Loucy (cell line): Measurements from ENCODE around the gene APOM.

Experiments used
- H2AFZ ChIP-seq: fragments of 200-600 bp; sonication (generic); 2 replicates; pipeline ENCODE4 v1.6.0; 2016; ENCODE audit warnings: antibody characterized with exemption, mild to moderate bottlenecking, low read length, moderate library complexity
- H3F3A ChIP-seq: fragments of 200-600 bp; 2 replicates; pipeline ENCODE4 v1.6.0; 2016; ENCODE audit warnings: antibody characterized with exemption, low read depth, mild to moderate bottlenecking
- H3K27me3 ChIP-seq: fragments of 200-600 bp; sonication (generic); 2 replicates; pipeline ENCODE4 v1.6.1; 2014; ENCODE audit warnings: low read length, mild to moderate bottlenecking; ENCODE audit not compliant: insufficient read depth, poor library complexity, severe bottlenecking
- H3K36me3 ChIP-seq: fragments of 200-600 bp; sonication (generic); 2 replicates; pipeline ENCODE4 v1.6.1; 2016; ENCODE audit warnings: low read length; ENCODE audit not compliant: insufficient read depth
- H3K4me1 ChIP-seq: fragments of 200-600 bp; sonication (generic); 2 replicates; pipeline ENCODE4 v1.5.1; 2014; ENCODE audit warnings: low read length, mild to moderate bottlenecking; ENCODE audit not compliant: insufficient read depth, poor library complexity, severe bottlenecking
- H3K4me2 ChIP-seq: fragments of 200-600 bp; sonication (generic); 2 replicates; pipeline ENCODE4 v1.6.0; 2014; ENCODE audit warnings: antibody characterized with exemption, low read length, low read depth, mild to moderate bottlenecking; ENCODE audit not compliant: poor library complexity, severe bottlenecking
- H3K4me3 ChIP-seq: fragments of 200-600 bp; sonication (generic); 2 replicates; pipeline ENCODE4 v1.5.1; 2014; ENCODE audit warnings: low read length, mild to moderate bottlenecking, mixed read lengths; ENCODE audit not compliant: poor library complexity, severe bottlenecking
- H3K79me2 ChIP-seq: fragments of 200-600 bp; sonication (generic); 2 replicates; pipeline ENCODE4 v1.6.1; 2014; ENCODE audit warnings: low read length; ENCODE audit not compliant: insufficient read depth
- H3K9ac ChIP-seq: fragments of 200-600 bp; sonication (generic); 2 replicates; pipeline ENCODE4 v1.6.0; 2014; ENCODE audit warnings: mild to moderate bottlenecking, low read depth, low read length, moderate library complexity; ENCODE audit not compliant: poor library complexity, severe bottlenecking
- H3K9me2 ChIP-seq: fragments of 200-600 bp; sonication (generic); replicated peaks from 2 replicates; pipeline ENCODE4 v1.6.1; 2016; ENCODE audit warnings: low read depth, low read length, mixed read lengths
- H3K9me3 ChIP-seq: fragments of 200-600 bp; sonication (generic); 2 replicates; pipeline ENCODE4 v1.6.1; 2014; ENCODE audit warnings: mild to moderate bottlenecking, antibody characterized with exemption, low read length, low read depth; ENCODE audit not compliant: insufficient read depth
- H4K20me1 ChIP-seq: fragments of 200-600 bp; sonication (generic); 2 replicates; pipeline ENCODE4 v1.6.0; 2014; ENCODE audit warnings: antibody characterized with exemption, low read length, mild to moderate bottlenecking; ENCODE audit not compliant: insufficient read depth, poor library complexity, severe bottlenecking
- CTCF ChIP-seq: fragments of 200-600 bp; sonication (generic); conservative IDR thresholded peaks from 2 replicates; pipeline ENCODE4 v1.5.1; 2014; ENCODE audit warnings: mild to moderate bottlenecking, antibody characterized with exemption, low read length
- EZH2phosphoT487 ChIP-seq: fragments of 200-600 bp; IDR thresholded peaks from 2 replicates; pipeline ENCODE4 v1.6.1; 2018; ENCODE audit warnings: antibody characterized with exemption, mild to moderate bottlenecking, moderate library complexity, borderline replicate concordance

The APOM gene

GRCh38 chr6:31640612-31641011 is 15.1 kb upstream of the APOM start:
- H3K4me3 ChIP-seq: no peak overlapping the region
- H3K9me2 ChIP-seq: no peaks in the 10 kb centered on the region
- no peaks in the 10 kb centered on the region for H3K9me3 ChIP-seq
- TF ChIP-seq CTCF (no peak), EZH2phosphoT487 (no peak)
- H3F3A ChIP-seq: peaks cover 19% of the 10 kb centered on the region; the same call in 1 of the 2 replicates
- H3K36me3 ChIP-seq: peaks cover 92% of the 10 kb centered on the region
- peaks cover 12% of the 10 kb centered on the region for H4K20me1 ChIP-seq
- H3K27me3 ChIP-seq: no peaks in the 10 kb centered on the region
- no peak overlapping the region for H2AFZ ChIP-seq
- H3K4me2 ChIP-seq: no peak overlapping the region
- H3K9ac ChIP-seq: no peak overlapping the region
- H3K79me2 ChIP-seq: peaks cover 12% of the 10 kb centered on the region; the same call in 1 of the 2 replicates
- no peaks in the 10 kb centered on the region for H3K4me1 ChIP-seq

GRCh38 chr6:31641370-31641769 is 14.3 kb upstream of the APOM start:
- Histone ChIP-seq H3K4me1 (no peaks in the 10 kb centered on the region), H2AFZ (no peak overlapping the region), H3K9ac (no peak overlapping the region), H3K9me3 (no peaks in the 10 kb centered on the region), H4K20me1 (peaks cover 10% of the 10 kb centered on the region), H3K9me2 (no peaks in the 10 kb centered on the region), H3K4me2 (no peak overlapping the region), H3K27me3 (no peaks in the 10 kb centered on the region), H3K4me3 (no peak overlapping the region), H3F3A (peaks cover 19% of the 10 kb centered on the region; the same call in 1 of the 2 replicates), H3K36me3 (peaks cover 92% of the 10 kb centered on the region), H3K79me2 (peaks cover 13% of the 10 kb centered on the region; the same call in 1 of the 2 replicates)
- TF ChIP-seq EZH2phosphoT487 (no peak), CTCF (no peak)

GRCh38 chr6:31642798-31643570 is 12.7 kb upstream of the APOM start:
- peaks cover 8% of the 10 kb centered on the region for H4K20me1 ChIP-seq
- peaks cover 22% of the 10 kb centered on the region; the same call in 1 of the 2 replicates for H3K79me2 ChIP-seq
- no peaks in the 10 kb centered on the region for H3K9me2 ChIP-seq

More at GRCh38 chr6:31642798-31643570, 12.7 kb upstream of the APOM start:
- no peaks in the 10 kb centered on the region for H3K4me1 ChIP-seq
- TF ChIP-seq EZH2phosphoT487: no peak
- no peak for TF ChIP-seq CTCF
- H3K4me3 ChIP-seq: no peak overlapping the region
- H3K27me3 ChIP-seq: no peaks in the 10 kb centered on the region
- H3F3A ChIP-seq: peaks cover 10% of the 10 kb centered on the region; the same call in 1 of the 2 replicates
- no peaks in the 10 kb centered on the region for H3K9me3 ChIP-seq
- H2AFZ ChIP-seq: no peak overlapping the region
- no peak overlapping the region for H3K9ac ChIP-seq
- H3K36me3 ChIP-seq: peaks cover 91% of the 10 kb centered on the region; the same call in 1 of the 2 replicates
- H3K4me2 ChIP-seq: no peak overlapping the region
